ENCODE data around the gene TLE6. TPM values are rescaled to one million over a fixed set of nuclear protein-coding genes. Genes with fewer than 3 reads are reported as not detected.

The TLE6 gene
- total RNA-seq, 1 donor = 0.72 TPM

- no peaks in the 10 kb centered on the region for H3K9me3 ChIP-seq (ENCODE audit: low read depth, low read length)
- peaks cover 20% of the 10 kb centered on the region for H3K4me1 ChIP-seq (ENCODE audit: insufficient read depth, low read length)
- no peaks in the 10 kb centered on the region for H4K20me1 ChIP-seq (ENCODE audit: insufficient read depth, low read length)
- peaks cover 9% of the 10 kb centered on the region for H3K27me3 ChIP-seq (ENCODE audit: insufficient read depth, low read length)
- peak overlapping the region; percentile 81 for H2AFZ ChIP-seq (ENCODE audit: low read length)
- H3K4me3 ChIP-seq (ENCODE audit: insufficient read depth, low read length) = peak overlapping the region; percentile 68
- H3K79me2 ChIP-seq (ENCODE audit: insufficient read depth, low read length) = no peaks in the 10 kb centered on the region
- no peaks in the 10 kb centered on the region for H3K36me3 ChIP-seq (ENCODE audit: insufficient read depth, low read length)
- no peak for TF ChIP-seq CTCF (IDR thresholded peaks at IDR 0.05; ENCODE audit: extremely low read depth, low read depth, low read length)
- peak overlapping the region; percentile 41 for H3K27ac ChIP-seq (ENCODE audit: low read depth, low read length)
- peak overlapping the region; percentile 75 for H3K4me2 ChIP-seq (ENCODE audit: insufficient read depth, low read length)
- DNase-seq (ENCODE audit: insufficient read length, low spot score, missing footprints) = peak; percentile 83
These were observed 6.2 kb downstream of the TLE6 start for GRCh38 chr19:2983351-2984214.

- H3K27ac ChIP-seq (ENCODE audit: low read depth, low read length) = no peak overlapping the region
- H3K4me1 ChIP-seq (ENCODE audit: insufficient read depth, low read length) = peaks cover 18% of the 10 kb centered on the region
- peak overlapping the region; percentile 81 for H2AFZ ChIP-seq (ENCODE audit: low read length)
- DNase-seq (ENCODE audit: insufficient read length, low spot score, missing footprints) = peak; percentile 93
- H3K36me3 ChIP-seq (ENCODE audit: insufficient read depth, low read length) = no peaks in the 10 kb centered on the region
- no peak for TF ChIP-seq CTCF (IDR thresholded peaks at IDR 0.05; ENCODE audit: extremely low read depth, low read depth, low read length)
- peak overlapping the region; percentile 75 for H3K4me2 ChIP-seq (ENCODE audit: insufficient read depth, low read length)
- H3K9me3 ChIP-seq (ENCODE audit: low read depth, low read length) = no peaks in the 10 kb centered on the region
- peaks cover 9% of the 10 kb centered on the region for H3K27me3 ChIP-seq (ENCODE audit: insufficient read depth, low read length)
- no peaks in the 10 kb centered on the region for H3K79me2 ChIP-seq (ENCODE audit: insufficient read depth, low read length)
- H4K20me1 ChIP-seq (ENCODE audit: insufficient read depth, low read length) = no peaks in the 10 kb centered on the region
- peak overlapping the region; percentile 68 for H3K4me3 ChIP-seq (ENCODE audit: insufficient read depth, low read length)
These were observed 6.8 kb downstream of the TLE6 start for GRCh38 chr19:2984215-2984528.

GRCh38 chr19:2986951-2987524 lies 9.7 kb downstream of the TLE6 start:
- H3K4me2 ChIP-seq (ENCODE audit: insufficient read depth, low read length) = no peak overlapping the region
- no peaks in the 10 kb centered on the region for H3K36me3 ChIP-seq (ENCODE audit: insufficient read depth, low read length)
- H2AFZ ChIP-seq (ENCODE audit: low read length) = no peak overlapping the region
- H3K4me1 ChIP-seq (ENCODE audit: insufficient read depth, low read length) = peaks cover 18% of the 10 kb centered on the region
- no peaks in the 10 kb centered on the region for H4K20me1 ChIP-seq (ENCODE audit: insufficient read depth, low read length)
- no peaks in the 10 kb centered on the region for H3K9me3 ChIP-seq (ENCODE audit: low read depth, low read length)
- H3K27ac ChIP-seq (ENCODE audit: low read depth, low read length) = no peak overlapping the region
- H3K79me2 ChIP-seq (ENCODE audit: insufficient read depth, low read length) = no peaks in the 10 kb centered on the region
- DNase-seq (ENCODE audit: insufficient read length, low spot score, missing footprints) = peak; percentile 69
- H3K27me3 ChIP-seq (ENCODE audit: insufficient read depth, low read length) = peaks cover 9% of the 10 kb centered on the region
- no peak for TF ChIP-seq CTCF (IDR thresholded peaks at IDR 0.05; ENCODE audit: extremely low read depth, low read depth, low read length)
- H3K4me3 ChIP-seq (ENCODE audit: insufficient read depth, low read length) = no peak overlapping the region

- Histone ChIP-seq H3K27ac (ENCODE audit: low read depth, low read length) (no peak overlapping the region), H3K79me2 (ENCODE audit: insufficient read depth, low read length) (no peaks in the 10 kb centered on the region), H3K4me2 (ENCODE audit: insufficient read depth, low read length) (no peak overlapping the region), H3K4me3 (ENCODE audit: insufficient read depth, low read length) (no peak overlapping the region), H3K36me3 (ENCODE audit: insufficient read depth, low read length) (no peaks in the 10 kb centered on the region), H3K4me1 (ENCODE audit: insufficient read depth, low read length) (peaks cover 14% of the 10 kb centered on the region), H2AFZ (ENCODE audit: low read length) (no peak overlapping the region), H3K27me3 (ENCODE audit: insufficient read depth, low read length) (peaks cover 9% of the 10 kb centered on the region), H4K20me1 (ENCODE audit: insufficient read depth, low read length) (no peaks in the 10 kb centered on the region), H3K9me3 (ENCODE audit: low read depth, low read length) (no peaks in the 10 kb centered on the region)
- no peak for DNase-seq (ENCODE audit: insufficient read length, low spot score, missing footprints)
- TF ChIP-seq CTCF (IDR thresholded peaks at IDR 0.05; ENCODE audit: extremely low read depth, low read depth, low read length) = no peak
These were observed 10.4 kb downstream of the TLE6 start for GRCh38 chr19:2987797-2988196.
